ENCODE results near the gene ARHGAP4.

ARHGAP4 gene

DNA sequence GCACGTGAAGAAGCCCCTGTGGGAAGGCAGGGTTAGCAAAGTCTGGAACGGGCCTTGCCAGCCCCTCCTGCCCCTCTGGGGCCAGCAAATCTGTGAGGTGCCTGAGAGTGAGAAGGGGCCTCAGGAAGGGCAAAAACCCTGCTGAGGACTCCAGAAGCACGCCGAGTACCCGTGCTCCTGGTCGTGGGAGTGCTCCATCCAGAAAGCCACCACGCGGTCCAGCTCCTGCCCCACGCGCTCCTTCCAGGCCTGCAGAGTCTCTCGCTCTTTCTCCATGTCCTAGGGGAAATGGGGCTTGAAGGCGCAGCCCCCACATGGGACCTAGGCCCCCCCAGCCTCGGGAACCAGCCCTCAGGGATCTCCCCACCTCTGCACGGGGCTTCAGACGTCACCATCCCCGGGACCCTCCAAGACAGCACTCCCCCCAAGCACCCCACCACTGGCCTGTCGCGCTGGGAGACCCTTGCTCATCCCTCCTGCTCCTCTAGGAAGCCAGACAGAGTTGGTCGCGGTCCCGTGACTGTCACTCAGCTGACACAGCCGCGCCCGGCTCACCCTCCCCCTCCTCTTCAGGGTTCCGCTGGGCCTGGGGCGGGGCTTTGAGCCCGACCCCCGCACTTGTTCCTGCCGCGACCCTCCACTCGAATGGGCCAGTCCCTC lies 18.2 kb upstream of the ARHGAP4 start, which contains the start of gene RENBP:
TSS of gene RENBP (minus strand) at position 504 of the 660 bp plus-strand sequence. CDS start at position 471, 33 bp downstream.
- DNase-seq, result peak; percentile 78

DNA sequence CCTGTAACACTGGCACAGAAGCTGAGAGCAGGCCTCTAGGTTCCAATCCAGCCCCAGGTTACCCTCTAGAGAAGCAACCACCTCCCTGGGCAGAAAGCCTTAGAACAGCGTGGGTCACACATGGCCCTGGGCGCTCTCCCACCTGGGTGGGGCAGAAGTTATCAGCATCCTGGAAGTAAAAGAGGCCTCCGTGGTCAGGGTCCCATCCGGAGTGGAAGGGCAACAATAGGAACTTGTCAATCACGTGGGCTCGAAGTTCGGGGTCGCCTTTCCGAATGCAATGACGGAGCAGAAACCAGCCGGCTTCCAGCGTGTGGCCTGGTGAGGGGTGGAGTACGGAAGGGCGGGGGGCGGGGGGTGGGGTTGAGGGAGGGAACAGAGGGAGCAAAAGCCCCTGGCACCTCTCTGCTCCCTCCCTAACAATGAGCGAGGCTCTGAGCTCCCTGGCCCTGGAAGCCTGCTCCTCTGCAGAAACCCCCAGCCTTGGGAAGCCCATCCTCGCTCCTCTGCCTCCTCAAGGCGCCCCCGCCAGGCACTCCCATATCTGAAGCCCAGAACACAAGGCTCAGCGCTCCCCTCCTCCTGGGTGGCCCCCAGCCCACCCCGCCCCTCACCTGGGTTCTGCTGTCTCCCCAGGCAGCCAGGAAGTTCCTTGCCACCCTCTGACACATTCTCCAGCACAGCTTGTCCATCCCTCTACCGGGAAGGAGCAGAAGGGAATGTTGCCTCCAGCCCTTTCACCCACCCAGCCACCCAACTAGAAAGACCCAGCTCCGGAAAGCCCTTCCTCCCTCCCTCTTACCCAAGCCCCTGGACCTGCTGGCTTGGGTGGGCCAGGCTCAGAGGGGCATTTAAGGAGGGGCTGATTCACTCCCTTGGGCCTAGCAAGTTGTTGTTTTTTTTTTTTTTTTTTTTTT lies 15.5 kb upstream of the ARHGAP4 start:
- peak; percentile 86 for DNase-seq

GRCh38 chrX:153939573-153939972 lies 13.5 kb upstream of the ARHGAP4 start:
- no peak for DNase-seq

DNA sequence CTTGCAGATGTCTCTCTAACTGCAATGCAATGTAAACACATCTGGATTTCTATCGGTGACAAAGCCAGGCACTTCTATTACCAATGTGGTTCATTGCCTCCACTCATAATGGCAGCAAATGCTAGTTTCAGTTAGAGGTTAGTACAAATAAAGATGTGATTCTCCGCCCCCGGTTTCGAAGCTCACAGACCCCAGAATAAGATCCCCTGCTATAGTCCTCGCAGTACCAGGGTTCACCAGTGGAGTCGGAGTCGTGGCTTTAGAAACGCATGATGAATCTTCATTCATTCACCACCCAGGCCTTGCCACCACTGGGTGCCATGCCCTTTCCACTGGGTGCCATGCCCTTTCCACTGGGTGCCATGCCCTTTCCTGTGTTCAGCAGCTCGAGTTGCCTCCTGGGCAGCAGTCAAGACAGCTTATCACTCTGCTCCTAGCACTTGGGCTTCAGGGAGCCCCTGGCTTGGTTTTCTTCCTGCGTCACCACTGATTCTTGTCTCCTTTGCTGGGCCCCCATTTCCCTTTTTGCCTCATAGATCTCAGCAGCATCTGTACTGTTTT lies 12.2 kb upstream of the ARHGAP4 start:
- DNase-seq, result peak; percentile 68

DNA sequence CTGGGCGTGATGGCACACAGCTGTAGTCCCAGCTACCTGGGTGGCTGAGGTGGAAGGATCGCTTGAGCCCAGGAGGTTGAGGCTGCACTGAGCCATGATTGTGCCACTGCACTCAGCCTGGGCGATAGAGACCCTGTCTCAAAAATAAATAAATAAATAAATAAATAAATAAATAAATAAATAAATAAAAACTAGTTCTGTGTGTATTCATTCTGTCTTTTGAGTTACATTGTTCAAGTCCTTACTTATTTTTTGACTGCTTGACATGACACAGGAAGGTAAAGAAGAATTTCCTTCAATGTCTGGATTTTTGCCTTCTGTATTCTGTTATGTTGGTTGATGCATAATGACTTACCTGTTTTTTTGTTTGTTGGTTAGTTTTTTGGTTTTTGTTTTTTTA lies 11.0 kb upstream of the ARHGAP4 start:
- DNase-seq, result no peak

DNA sequence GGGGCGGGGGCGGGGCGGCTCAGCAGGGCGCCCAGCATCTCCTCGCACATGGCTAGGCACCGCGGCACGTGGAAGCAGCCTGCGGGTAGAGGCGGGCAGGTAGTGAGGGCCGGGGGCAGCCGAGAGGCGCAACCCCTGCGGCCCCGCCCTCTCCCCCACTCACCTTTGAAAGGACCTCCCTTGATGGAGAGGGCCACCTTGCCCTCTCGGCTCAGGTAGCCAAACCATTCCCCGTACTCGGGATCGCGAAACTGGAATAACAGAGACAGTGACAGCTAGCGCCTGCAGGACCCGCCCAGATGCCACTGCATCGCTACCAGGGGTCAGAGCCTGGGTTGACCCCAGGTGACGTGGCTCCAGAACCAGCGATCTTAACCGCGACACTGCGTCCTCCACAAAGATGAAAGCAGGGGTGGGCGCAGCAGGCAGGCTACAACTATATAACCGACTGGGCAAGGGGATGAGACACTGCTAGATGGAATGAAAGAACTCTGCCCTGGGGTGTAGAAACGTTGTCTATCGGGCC lies 9.3 kb upstream of the ARHGAP4 start:
- no peak for DNase-seq

DNA sequence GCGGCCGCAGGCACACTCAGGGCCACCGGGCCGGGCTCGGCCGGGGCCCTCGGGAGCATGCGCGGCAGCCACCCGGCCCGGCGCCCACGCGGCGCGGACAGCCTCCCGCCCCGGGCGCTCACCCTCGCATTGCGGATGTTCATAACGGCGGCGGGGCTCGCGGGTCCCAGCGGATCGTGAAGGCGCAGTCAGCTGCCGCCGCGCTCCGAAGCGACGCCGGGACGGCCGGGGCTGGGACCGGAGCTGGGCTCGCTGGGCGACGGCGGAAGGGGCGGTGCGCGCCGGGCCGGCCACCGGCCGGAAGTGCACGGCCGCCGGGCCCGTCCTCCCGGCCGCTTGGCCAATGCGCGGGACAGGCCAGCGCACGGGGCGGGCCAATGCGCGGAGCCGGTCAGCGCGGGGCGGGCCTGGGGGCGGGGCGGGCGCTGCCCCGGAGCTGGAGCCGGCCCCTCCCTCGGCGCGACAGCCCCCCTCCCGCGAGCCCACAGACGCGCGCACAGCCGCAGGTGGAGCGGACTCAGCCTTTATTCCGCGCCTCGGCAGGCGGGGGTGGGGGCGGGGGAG lies 8.8 kb upstream of the ARHGAP4 start, which contains the start of gene NAA10:
TSS of gene NAA10 (minus strand) at position 276 of the 564 bp plus-strand sequence. CDS start at position 143, 133 bp downstream.
- peak; percentile 89 for DNase-seq

GRCh38 chrX:153934148-153934761 lies 8.2 kb upstream of the ARHGAP4 start:
- DNase-seq, result no peak

- no peak for DNase-seq
These were observed 7.7 kb upstream of the ARHGAP4 start for GRCh38 chrX:153933748-153934147.

- no peak for DNase-seq
These were observed 6.3 kb upstream of the ARHGAP4 start for GRCh38 chrX:153932220-153932915.

DNA sequence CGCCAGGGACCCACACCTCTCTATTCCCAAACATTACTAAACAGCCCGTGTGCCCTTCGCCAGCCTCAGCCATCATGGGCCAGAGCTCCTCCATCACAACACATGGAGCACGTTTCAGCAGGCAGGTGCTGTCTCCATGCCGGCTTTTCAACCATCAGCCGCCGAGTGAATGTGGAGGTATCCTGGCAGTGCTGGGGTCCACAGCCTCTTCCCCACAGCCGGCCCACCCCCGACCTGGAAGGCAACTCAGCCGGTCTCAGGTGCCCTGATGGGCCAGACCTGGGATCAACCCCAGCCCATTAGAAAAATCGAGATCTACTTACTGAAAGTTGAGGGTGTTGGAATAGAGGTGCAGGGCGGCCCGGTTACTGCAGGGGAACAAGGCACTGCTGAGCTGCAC lies 5.7 kb upstream of the ARHGAP4 start:
- no peak for DNase-seq

- DNase-seq, result no peak
These were observed 5.1 kb upstream of the ARHGAP4 start for GRCh38 chrX:153931151-153931550.

GRCh38 chrX:153930011-153930910 lies 4.2 kb upstream of the ARHGAP4 start:
- no peak for DNase-seq

DNA sequence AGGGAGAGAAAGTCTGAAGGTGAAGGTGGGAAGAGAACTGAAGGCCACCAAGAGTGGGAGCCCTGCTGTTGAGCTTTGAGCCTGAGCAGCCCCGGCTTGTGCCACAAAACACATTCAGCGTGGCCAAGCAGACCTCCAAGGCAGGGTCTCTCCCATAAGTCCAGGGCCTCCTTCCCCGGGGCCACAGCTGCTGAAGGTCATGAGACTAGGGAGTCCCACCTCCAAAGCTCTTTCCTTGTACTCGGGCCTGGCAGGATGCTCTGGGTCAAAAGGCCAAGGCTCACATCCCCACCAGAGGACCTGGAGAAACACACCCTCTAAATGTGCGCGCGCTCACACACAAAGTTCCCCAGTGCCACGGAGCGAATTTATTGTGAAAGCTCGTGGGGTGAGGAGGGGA lies 3.5 kb upstream of the ARHGAP4 start:
- DNase-seq, result no peak

GRCh38 chrX:153928846-153929245 lies 2.8 kb upstream of the ARHGAP4 start:
- no peak for DNase-seq

- peak; percentile 98 for DNase-seq
These were observed 2.1 kb upstream of the ARHGAP4 start for GRCh38 chrX:153927922-153928760.

- no peak for DNase-seq
These were observed 1.5 kb upstream of the ARHGAP4 start for GRCh38 chrX:153927672-153927921.

GRCh38 chrX:153926858-153927671 lies 1.0 kb upstream of the ARHGAP4 start:
- DNase-seq, result peak; percentile 92

DNA sequence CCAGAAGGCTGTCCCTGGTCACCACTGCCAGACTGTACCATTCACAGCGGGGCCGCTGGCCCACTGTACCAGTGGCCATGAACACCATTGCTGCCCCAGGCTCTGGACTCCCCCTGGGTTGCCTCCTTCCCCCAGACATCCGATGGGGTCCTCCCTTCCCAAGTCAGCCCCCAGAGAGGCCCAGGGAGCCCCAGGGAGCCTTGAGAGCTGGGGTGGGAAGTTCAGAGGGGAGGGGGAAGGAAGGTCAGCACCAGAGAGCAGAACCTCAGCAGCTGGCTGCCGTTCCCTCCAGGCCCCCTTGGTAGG lies 441 bp upstream of the ARHGAP4 start:
- no peak for DNase-seq

- peak; percentile 59 for DNase-seq
These were observed 701 bp downstream of the ARHGAP4 start for GRCh38 chrX:153925387-153925738.
